Peyer's patch (tissue), 4 donors: ENCODE data around the gene RPL41. TPM values are rescaled to one million over a fixed set of nuclear protein-coding genes. Genes with fewer than 3 reads are reported as not detected.

ENCODE experiments used
- DNase-seq, 3 donors: peaks; one replicate each; pipeline ENCODE4 v3.0.0-alpha.2; 2017 to 2019
- H3K27ac ChIP-seq, 4 donors: fragments of 200-600 bp; sonication (generic); one replicate each; pipeline ENCODE4 v1.5.1; 2016 to 2019
- H3K27me3 ChIP-seq, 2 donors: fragments of 200-600 bp; sonication (generic); one replicate each; pipeline ENCODE4 v1.5.1; 2019
- H3K36me3 ChIP-seq, 3 donors: fragments of 200-600 bp; sonication (generic); one replicate each; pipeline ENCODE4 v1.5.1; 2016 to 2019
- H3K4me1 ChIP-seq, 4 donors: fragments of 200-600 bp; sonication (generic); one replicate each; pipeline ENCODE4 v1.5.1; 2016 to 2019
- H3K4me3 ChIP-seq, 4 donors: fragments of 200-600 bp; sonication (generic); 1 replicate in 3 of 4; 2 replicates in 1 of 4; pipeline ENCODE4 v1.5.1; 2016 to 2019; ENCODE audit warnings: mild to moderate bottlenecking in 1 of 4
- H3K9me3 ChIP-seq, 4 donors: fragments of 200-600 bp; sonication (generic); one replicate each; pipeline ENCODE4 v1.5.1; 2016 to 2019; ENCODE audit warnings: mild to moderate bottlenecking in 1 of 4
- POLR2A ChIP-seq, 2 donors: fragments of 450-650 bp; IDR thresholded peaks; one replicate each; pipeline ENCODE4 v1.5.1; 2017; ENCODE audit warnings: antibody characterized with exemption in 2 of 2, mild to moderate bottlenecking in 2 of 2, moderate library complexity in 2 of 2
- total RNA-seq, 4 donors: library from RNA; depleted of rRNA; stranded (reverse); fragments of >200 nt; gene quantifications; one replicate each; pipeline ENCODE4 v1.1.0, GENCODE V29; 2016
- TF ChIP-seq, protein P1 (sequence below), 6 experiments: fragments of 450-650 bp in 4 of 6; fragments of 200-600 bp in 2 of 6; sonication (generic) in 1 of 6; IDR thresholded peaks; one replicate each; pipeline ENCODE4 v1.5.1; 2017 to 2019; ENCODE audit warnings: antibody characterized with exemption in 6 of 6, mild to moderate bottlenecking in 3 of 6, moderate library complexity in 1 of 6

RPL41 gene
- total RNA-seq, 4 donors from 2014 or later = 1,852 to 2,996 (median 2,194) TPM

GRCh38 chr12:56127888-56128669 lies 11.6 kb downstream of the RPL41 start, which contains the start of gene ESYT1:
TSS of gene ESYT1 (plus strand) at chr12:56128267. CDS start at chr12:56128320, 53 bp downstream.
- DNase-seq = peak; percentile 96 to 100 (median 99)
- Histone ChIP-seq H3K4me1 (peaks cover 4 to 35% (median 17%) of the 10 kb centered on the region in 4 donors), H3K36me3 (peaks cover 0 to 21% (median 0%) of the 10 kb centered on the region in 3 donors), H3K27me3 (no peaks in the 10 kb centered on the region), H3K4me3 (peak within 1 kb of the TSS; percentile 79 to 93 (median 85)), H3K27ac (peak within 1 kb of the TSS; percentile 89 to 96 (median 91)), H3K9me3 (no peaks in the 10 kb centered on the region)
- TF ChIP-seq POLR2A (IDR thresholded peaks at IDR 0.05) = peak; percentile 59 to 90
- TF ChIP-seq, protein P1, sequence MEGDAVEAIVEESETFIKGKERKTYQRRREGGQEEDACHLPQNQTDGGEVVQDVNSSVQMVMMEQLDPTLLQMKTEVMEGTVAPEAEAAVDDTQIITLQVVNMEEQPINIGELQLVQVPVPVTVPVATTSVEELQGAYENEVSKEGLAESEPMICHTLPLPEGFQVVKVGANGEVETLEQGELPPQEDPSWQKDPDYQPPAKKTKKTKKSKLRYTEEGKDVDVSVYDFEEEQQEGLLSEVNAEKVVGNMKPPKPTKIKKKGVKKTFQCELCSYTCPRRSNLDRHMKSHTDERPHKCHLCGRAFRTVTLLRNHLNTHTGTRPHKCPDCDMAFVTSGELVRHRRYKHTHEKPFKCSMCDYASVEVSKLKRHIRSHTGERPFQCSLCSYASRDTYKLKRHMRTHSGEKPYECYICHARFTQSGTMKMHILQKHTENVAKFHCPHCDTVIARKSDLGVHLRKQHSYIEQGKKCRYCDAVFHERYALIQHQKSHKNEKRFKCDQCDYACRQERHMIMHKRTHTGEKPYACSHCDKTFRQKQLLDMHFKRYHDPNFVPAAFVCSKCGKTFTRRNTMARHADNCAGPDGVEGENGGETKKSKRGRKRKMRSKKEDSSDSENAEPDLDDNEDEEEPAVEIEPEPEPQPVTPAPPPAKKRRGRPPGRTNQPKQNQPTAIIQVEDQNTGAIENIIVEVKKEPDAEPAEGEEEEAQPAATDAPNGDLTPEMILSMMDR (IDR thresholded peaks at IDR 0.05) = no peak

DNA sequence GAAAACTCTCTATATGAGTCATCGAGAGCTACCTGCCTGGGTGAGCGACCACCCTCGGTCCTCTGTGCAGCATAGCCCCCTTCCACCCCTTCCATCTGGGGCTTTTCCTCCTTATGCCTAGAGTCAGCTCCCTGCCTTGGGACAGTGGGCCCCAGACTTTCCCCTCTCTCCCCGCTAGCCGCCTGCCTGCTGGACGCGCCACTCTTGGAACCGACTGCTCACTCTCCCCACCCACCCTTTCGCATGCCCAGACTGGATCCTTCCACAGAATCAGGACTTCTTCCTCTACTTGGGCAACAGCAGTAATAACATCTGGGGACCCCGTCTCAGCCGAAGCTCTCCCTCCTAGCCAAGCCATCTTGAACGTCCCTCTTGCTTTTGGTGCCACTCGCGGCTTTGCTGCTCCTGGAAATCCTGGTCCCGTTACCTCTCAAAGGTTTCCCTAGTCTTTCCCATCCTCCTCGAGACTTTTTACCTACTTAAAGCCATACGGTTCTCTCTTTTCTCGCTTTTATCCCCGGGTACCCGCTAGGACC lies 12.3 kb downstream of the RPL41 start:
- no peaks in the 10 kb centered on the region for H3K27me3 ChIP-seq
- peak; percentile 32 to 59 (median 58) for DNase-seq
- TF ChIP-seq, protein P1 (IDR thresholded peaks at IDR 0.05) = no peak
- no peak for TF ChIP-seq POLR2A (IDR thresholded peaks at IDR 0.05)
- peak overlapping the region; percentile 79 to 93 (median 85) for H3K4me3 ChIP-seq
- peak overlapping the region; percentile 89 to 96 (median 91) for H3K27ac ChIP-seq
- no peaks in the 10 kb centered on the region for H3K9me3 ChIP-seq
- peaks cover 4 to 35% (median 17%) of the 10 kb centered on the region in 4 donors for H3K4me1 ChIP-seq
- H3K36me3 ChIP-seq = peaks cover 0 to 28% (median 0%) of the 10 kb centered on the region in 3 donors

GRCh38 chr12:56129206-56129941 lies 12.9 kb downstream of the RPL41 start:
- peak; percentile 72 to 94 (median 88) for DNase-seq
- Histone ChIP-seq H3K27ac (peak overlapping the region; percentile 89 to 96 (median 91)), H3K4me1 (peaks cover 4 to 35% (median 17%) of the 10 kb centered on the region in 4 donors), H3K36me3 (peaks cover 0 to 34% (median 0%) of the 10 kb centered on the region in 3 donors), H3K9me3 (no peaks in the 10 kb centered on the region), H3K27me3 (no peaks in the 10 kb centered on the region), H3K4me3 (peak overlapping the region; percentile 79 to 93 (median 85))
- TF ChIP-seq, protein P1 (IDR thresholded peaks at IDR 0.05) = no peak
- TF ChIP-seq POLR2A (IDR thresholded peaks at IDR 0.05) = peak in 1 of 2 donors; percentile 38

GRCh38 chr12:56129942-56130495 lies 13.6 kb downstream of the RPL41 start:
- Histone ChIP-seq H3K4me1 (peaks cover 4 to 35% (median 17%) of the 10 kb centered on the region in 4 donors), H3K9me3 (no peaks in the 10 kb centered on the region), H3K27me3 (no peaks in the 10 kb centered on the region), H3K36me3 (peaks cover 0 to 41% (median 0%) of the 10 kb centered on the region in 3 donors), H3K27ac (peak overlapping the region; percentile 18 to 96 (median 91)), H3K4me3 (peak overlapping the region in 3 of 4 donors; percentile 79 to 93 (median 82))
- DNase-seq = no peak
- TF ChIP-seq, protein P1 (IDR thresholded peaks at IDR 0.05) = no peak
- no peak for TF ChIP-seq POLR2A (IDR thresholded peaks at IDR 0.05)

GRCh38 chr12:56130876-56131275 lies 14.4 kb downstream of the RPL41 start:
- Histone ChIP-seq H3K9me3 (no peaks in the 10 kb centered on the region), H3K36me3 (peaks cover 0 to 49% (median 0%) of the 10 kb centered on the region in 3 donors), H3K27ac (peak overlapping the region in 2 of 4 donors; percentile 18 to 96), H3K27me3 (no peaks in the 10 kb centered on the region), H3K4me1 (peaks cover 4 to 27% (median 17%) of the 10 kb centered on the region in 4 donors), H3K4me3 (no peak overlapping the region)
- no peak for DNase-seq
- no peak for TF ChIP-seq POLR2A (IDR thresholded peaks at IDR 0.05)
- TF ChIP-seq, protein P1 (IDR thresholded peaks at IDR 0.05) = no peak
